Nephron (organoid): ENCODE results near the gene RFX5.
A peak's percentile ranks its signal among the peaks of the same experiment; 100 is the strongest.

Experiments used
- H3K27ac Mint-ChIP-seq, 3 experiments: 2 replicates each; pipeline ENCODE4 v1.8.0; 2020; ENCODE audit warnings: mixed read lengths in 3 of 3, mild to moderate bottlenecking in 2 of 3, moderate library complexity in 1 of 3
- H3K27me3 Mint-ChIP-seq: 2 replicates; pipeline ENCODE4 v1.8.0; 2021; ENCODE audit warnings: low read depth, mild to moderate bottlenecking, moderate library complexity, mixed read lengths
- H3K36me3 Mint-ChIP-seq: 2 replicates; pipeline ENCODE4 v1.8.0; 2020; ENCODE audit warnings: low read depth, mixed read lengths
- H3K4me1 Mint-ChIP-seq: 2 replicates; pipeline ENCODE4 v1.8.0; 2020; ENCODE audit warnings: mixed read lengths
- H3K4me3 Mint-ChIP-seq, 3 experiments: 2 replicates each; pipeline ENCODE4 v1.8.0; 2020; ENCODE audit warnings: mild to moderate bottlenecking in 3 of 3, mixed read lengths in 3 of 3, moderate library complexity in 2 of 3
- H3K9me3 Mint-ChIP-seq: 2 replicates; pipeline ENCODE4 v1.8.0; 2020; ENCODE audit warnings: mixed read lengths
- CTCF ChIP-seq, 3 experiments: fragments of 200-600 bp; sonication (generic); IDR thresholded peaks; one replicate each; pipeline ENCODE4 v1.5.0; 2021; ENCODE audit warnings: antibody characterized with exemption in 3 of 3; ENCODE audit not compliant: unreplicated experiment in 3 of 3

RFX5 gene

GRCh38 chr1:151327223-151327902 lies 19.7 kb downstream of the RFX5 start, which contains the start of gene PI4KB:
Gene PI4KB (minus strand): TSS chr1:151327416. CDS start chr1:151316481, 10,935 bp downstream.
- H3K27me3 Mint-ChIP-seq: no peaks in the 10 kb centered on the region
- no peak for TF ChIP-seq CTCF (IDR thresholded peaks at IDR 0.05; ENCODE audit: unreplicated experiment in 3 of 3)
- H3K4me3 Mint-ChIP-seq: peak within 1 kb of the TSS; percentile 94 to 97 (median 96)
- peaks cover 25% of the 10 kb centered on the region for H3K36me3 Mint-ChIP-seq
- H3K27ac Mint-ChIP-seq: peak within 1 kb of the TSS; percentile 98 to 99 (median 99)
- H3K4me1 Mint-ChIP-seq: peaks cover 43% of the 10 kb centered on the region
- H3K9me3 Mint-ChIP-seq: no peaks in the 10 kb centered on the region

- Mint-ChIP-seq H3K27ac (peak overlapping the region; percentile 98 to 99 (median 99)), H3K4me3 (peak overlapping the region; percentile 94 to 97 (median 96)), H3K27me3 (no peaks in the 10 kb centered on the region), H3K9me3 (no peaks in the 10 kb centered on the region), H3K4me1 (peaks cover 49% of the 10 kb centered on the region), H3K36me3 (peaks cover 31% of the 10 kb centered on the region)
- TF ChIP-seq CTCF (IDR thresholded peaks at IDR 0.05; ENCODE audit: unreplicated experiment in 3 of 3): no peak
Observed at GRCh38 chr1:151326619-151327222, 20.3 kb downstream of the RFX5 start.

- H3K4me1 Mint-ChIP-seq: peaks cover 50% of the 10 kb centered on the region
- no peak for TF ChIP-seq CTCF (IDR thresholded peaks at IDR 0.05; ENCODE audit: unreplicated experiment in 3 of 3)
- H3K9me3 Mint-ChIP-seq: no peaks in the 10 kb centered on the region
- H3K4me3 Mint-ChIP-seq: peak overlapping the region; percentile 94 to 97 (median 96)
- H3K36me3 Mint-ChIP-seq: peaks cover 33% of the 10 kb centered on the region
- H3K27ac Mint-ChIP-seq: peak overlapping the region; percentile 98 to 99 (median 99)
- H3K27me3 Mint-ChIP-seq: no peaks in the 10 kb centered on the region
Observed at GRCh38 chr1:151325646-151326429, 21.2 kb downstream of the RFX5 start.

- Mint-ChIP-seq H3K27me3 (no peaks in the 10 kb centered on the region), H3K36me3 (peaks cover 39% of the 10 kb centered on the region), H3K4me1 (peaks cover 55% of the 10 kb centered on the region), H3K27ac (peak overlapping the region; percentile 98 to 99 (median 99)), H3K9me3 (no peaks in the 10 kb centered on the region), H3K4me3 (peak overlapping the region; percentile 94 to 97 (median 96))
- TF ChIP-seq CTCF (IDR thresholded peaks at IDR 0.05; ENCODE audit: unreplicated experiment in 3 of 3): no peak
Observed at GRCh38 chr1:151325231-151325630, 21.8 kb downstream of the RFX5 start.

- Mint-ChIP-seq H3K4me3 (peak overlapping the region; percentile 19 to 53 (median 52)), H3K27me3 (no peaks in the 10 kb centered on the region), H3K9me3 (no peaks in the 10 kb centered on the region), H3K27ac (peak overlapping the region in 1 of 3 experiments; percentile 51), H3K4me1 (peaks cover 55% of the 10 kb centered on the region), H3K36me3 (peaks cover 42% of the 10 kb centered on the region)
- no peak for TF ChIP-seq CTCF (IDR thresholded peaks at IDR 0.05; ENCODE audit: unreplicated experiment in 3 of 3)
Observed at GRCh38 chr1:151324390-151324930, 22.6 kb downstream of the RFX5 start.
